Measurements from ENCODE around the gene CTNNBL1.
"Not testable (repeated sequence)": the region's sequence is repeated elsewhere in the genome, so short reads cannot be mapped to it uniquely, and the experiment has no call there.

Gene CTNNBL1

GRCh38 chr20:37679751-37680150 is 14.1 kb upstream of the CTNNBL1 start:
- DNase-seq, result not testable (repeated sequence)

DNA sequence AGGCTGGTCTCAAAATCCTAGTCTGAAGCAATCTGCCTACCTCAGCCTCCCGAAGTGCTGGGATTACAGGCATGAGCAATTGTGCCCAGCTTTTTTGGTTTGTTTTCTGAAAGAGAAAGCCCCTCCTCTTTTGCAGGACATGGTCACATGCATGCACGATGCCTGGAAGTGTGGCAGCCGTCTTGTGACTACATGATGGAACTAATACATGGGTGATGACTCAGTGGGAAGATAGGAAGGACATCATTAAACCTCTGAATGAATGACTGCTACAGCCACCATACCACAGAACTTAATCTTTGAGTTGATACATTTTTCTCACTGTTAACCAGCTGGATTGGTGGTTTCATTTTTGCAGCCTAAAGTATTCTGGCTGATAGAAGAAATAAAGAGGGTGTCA is 13.4 kb upstream of the CTNNBL1 start:
- no peak for DNase-seq

GRCh38 chr20:37681384-37682112 is 12.3 kb upstream of the CTNNBL1 start:
- no peak for DNase-seq

DNA sequence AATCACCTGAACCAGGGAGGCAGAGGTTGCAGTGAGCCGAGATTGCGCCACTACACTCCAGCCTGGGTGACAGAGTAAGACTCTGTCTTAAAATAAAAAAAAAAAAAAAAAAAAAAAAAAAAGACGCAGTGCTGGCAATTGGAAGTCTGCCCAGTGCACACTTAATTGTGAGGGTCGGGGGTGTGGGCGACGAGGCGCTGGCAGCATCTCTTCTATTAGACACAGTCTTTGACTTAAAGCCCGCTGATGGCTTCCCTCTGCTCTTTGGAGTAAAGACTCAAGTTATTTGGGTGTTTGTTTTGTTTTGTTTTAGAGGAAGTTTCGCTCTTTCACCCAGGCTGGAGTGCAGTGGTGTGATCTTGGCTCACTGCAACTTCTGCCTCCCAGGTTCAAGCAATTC is 10.7 kb upstream of the CTNNBL1 start:
- not testable (repeated sequence) for DNase-seq

DNA sequence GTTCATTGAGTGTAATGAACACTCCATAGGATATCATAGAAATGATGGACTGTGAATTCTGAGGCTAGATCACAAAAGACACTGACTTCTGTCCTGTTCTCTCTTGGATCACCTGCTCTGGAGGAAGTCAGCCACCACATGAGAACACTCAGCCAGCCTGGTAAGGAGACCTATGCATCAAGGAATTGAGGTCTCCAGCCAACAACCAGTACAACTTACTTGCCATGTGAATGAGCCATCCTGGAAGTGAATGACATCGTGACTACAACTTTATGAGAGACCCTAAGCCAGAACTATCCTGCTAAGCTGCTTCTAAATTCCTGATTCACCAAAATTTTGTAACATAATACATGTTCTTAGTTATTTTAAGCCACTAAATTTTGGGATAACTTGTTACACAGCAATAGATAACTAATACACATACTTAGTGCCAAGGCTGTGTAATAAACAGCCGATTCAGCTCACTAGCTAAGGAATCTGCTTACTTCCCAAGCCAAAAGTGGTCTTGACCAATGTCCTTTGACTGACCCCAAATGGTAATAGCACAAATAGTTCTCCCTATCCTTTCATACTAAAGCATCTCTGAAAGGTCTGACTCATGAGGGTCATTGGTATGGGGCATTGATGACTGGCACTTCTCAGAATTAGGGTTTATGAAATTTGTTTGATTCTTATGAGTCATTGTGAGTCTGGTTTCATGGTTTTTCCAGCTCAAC is 6.9 kb upstream of the CTNNBL1 start:
- no peak for DNase-seq

GRCh38 chr20:37687478-37687805 is 6.4 kb upstream of the CTNNBL1 start:
- no peak for DNase-seq

DNA sequence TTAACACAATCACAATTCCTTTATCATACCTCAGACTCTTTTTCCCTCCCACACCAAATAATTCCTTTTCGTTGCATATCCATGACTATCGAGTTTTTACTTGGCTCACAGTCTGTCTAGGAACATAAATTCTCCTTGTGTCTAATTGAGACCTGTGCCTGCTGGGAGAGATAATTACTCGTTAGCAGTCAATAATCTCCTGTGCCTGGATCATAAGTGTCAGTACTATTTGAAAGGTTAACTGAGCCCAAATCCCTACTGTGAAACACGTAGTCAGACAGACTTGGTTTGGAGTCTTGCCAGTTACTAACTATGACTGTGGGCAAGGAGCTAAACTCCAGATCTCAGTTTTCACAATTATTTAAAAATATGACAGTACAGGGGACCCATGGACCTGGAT is 5.7 kb upstream of the CTNNBL1 start:
- no peak for DNase-seq

- DNase-seq, result no peak
Observed at GRCh38 chr20:37690626-37691369, 3.0 kb upstream of the CTNNBL1 start.

DNA sequence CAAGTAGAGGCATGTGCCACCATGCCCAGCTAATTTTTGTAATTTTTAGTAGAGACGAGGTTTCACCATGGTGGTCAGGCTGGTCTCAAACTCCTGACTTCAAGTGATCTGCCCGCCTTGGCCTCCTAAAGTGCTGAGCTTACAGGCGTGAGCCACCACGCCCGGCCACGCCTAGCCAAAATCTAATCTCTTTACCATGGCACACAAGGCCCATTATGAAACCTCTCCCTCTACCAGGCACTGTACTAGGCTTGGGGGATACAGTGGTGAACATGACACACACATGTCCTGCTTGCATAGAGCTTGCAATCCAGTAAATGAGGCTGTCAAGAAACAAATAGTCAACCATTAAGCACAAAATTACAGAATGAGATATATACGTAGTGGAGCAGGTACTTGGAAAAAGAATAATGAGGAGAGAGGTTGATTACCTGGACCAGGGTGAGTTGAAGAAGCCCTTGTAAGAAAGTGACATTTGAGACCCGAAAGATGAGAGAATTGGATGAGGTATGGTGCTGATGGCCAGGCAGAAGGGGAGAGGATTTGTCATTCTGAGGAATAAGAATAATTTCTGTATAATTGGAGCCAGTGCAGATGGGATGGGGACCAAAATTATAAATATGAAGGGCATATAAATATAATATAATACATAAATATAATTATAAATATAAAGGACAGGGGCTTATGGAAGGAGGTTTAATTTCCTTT is 1.2 kb upstream of the CTNNBL1 start:
- no peak for DNase-seq

- DNase-seq, result no peak
Observed at GRCh38 chr20:37693242-37693634, 592 bp upstream of the CTNNBL1 start.

DNA sequence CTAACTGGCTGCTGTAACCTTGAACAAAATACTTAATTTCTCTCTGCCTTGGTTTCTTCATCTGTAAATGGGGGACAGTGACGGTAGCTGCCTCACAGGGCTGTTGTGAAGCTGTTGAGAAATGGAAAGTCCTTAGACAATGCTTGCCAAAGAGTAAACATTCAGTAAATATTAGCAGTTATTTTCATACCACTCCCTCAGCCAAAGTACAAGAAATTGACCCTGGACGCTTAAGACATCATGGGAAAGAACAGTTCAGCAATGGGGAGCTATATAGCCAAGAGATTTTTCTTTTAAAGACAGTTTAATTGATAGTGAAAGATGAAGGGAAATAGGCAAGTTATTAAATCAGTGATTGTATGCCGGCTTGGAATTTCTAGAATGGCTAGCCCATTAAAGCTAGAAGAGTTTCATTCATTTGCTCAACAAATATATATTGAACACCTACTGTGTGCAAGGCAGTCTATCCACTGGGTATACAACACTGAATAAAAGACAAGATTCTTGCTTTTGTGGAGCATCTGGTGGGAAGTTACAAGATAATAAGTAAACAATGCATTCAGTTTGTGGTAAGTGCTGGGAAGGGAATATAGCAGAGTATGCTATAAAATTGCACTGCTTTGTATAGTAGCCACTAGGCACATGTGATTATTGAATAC is 2.0 kb downstream of the CTNNBL1 start:
- no peak for DNase-seq

- no peak for DNase-seq
Observed at GRCh38 chr20:37697314-37697713, 3.5 kb downstream of the CTNNBL1 start.

- DNase-seq, result no peak
Observed at GRCh38 chr20:37699202-37699601, 5.4 kb downstream of the CTNNBL1 start.

- no peak for DNase-seq
Observed at GRCh38 chr20:37700301-37700700, 6.5 kb downstream of the CTNNBL1 start.

- DNase-seq, result not testable (repeated sequence)
Observed at GRCh38 chr20:37701676-37702075, 7.8 kb downstream of the CTNNBL1 start.

GRCh38 chr20:37702403-37703034 is 8.7 kb downstream of the CTNNBL1 start:
- no peak for DNase-seq

- DNase-seq, result no peak
Observed at GRCh38 chr20:37703035-37703845, 9.4 kb downstream of the CTNNBL1 start.

DNA sequence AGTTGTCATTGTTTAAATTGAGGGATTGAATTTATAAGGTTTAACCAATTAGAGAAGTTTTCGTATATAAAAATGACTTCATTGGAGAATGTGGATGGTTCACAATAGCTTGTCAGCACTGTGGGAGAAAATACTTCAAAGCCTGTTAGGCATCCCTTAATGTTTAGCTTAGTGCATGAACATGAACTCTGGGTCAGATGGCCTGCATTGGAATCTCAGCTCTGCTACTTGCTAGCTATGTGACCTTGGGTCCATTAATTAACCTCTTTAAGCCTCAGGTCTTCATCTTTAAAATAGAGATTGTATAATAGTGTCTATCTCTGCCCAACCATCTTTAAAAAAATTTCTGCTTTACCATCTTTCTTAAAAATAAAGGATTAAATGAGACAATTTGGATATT is 11.1 kb downstream of the CTNNBL1 start:
- DNase-seq, result no peak

DNA sequence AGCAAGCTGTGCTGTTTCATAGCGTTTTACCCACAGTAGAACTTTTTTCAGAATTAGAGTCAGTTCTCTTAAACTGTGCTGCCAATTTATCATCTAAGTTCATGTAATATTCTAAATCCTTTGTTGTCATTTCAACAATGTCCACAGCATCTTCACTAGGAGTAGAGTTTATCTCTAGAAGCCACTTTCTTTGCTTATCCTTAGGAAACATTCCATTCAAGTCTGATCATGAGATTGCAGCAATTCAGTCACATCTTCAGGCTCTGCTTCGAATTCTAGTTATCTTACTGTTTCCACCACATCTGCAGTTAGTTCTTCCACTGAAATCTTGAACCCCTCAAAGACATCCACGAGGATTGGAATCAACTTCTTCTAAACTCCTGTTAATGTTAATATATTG is 12.5 kb downstream of the CTNNBL1 start:
- DNase-seq, result no peak

GRCh38 chr20:37711001-37711400 is 17.2 kb downstream of the CTNNBL1 start:
- DNase-seq, result no peak
